GM18511 (cell line): ENCODE results near the gene PCP4L1.
"Not testable (repeated sequence)": the region's sequence is repeated elsewhere in the genome, so short reads cannot be mapped to it uniquely, and the experiment has no call there.

ENCODE experiments used
- ATAC-seq: cut with Tn5 transposase; IDR thresholded peaks from one replicate; pipeline ENCODE4 v1.9.1; 2021; ENCODE audit warnings: mild to moderate bottlenecking, moderate library complexity; ENCODE audit not compliant: unreplicated experiment

Gene PCP4L1

GRCh38 chr1:161258439-161259344 is at the start of gene PCP4L1:
Gene PCP4L1, plus strand, starts transcription at chr1:161258745. Its CDS starts 230 bp downstream, at chr1:161258975.
- ATAC-seq, result peak; percentile 65

- ATAC-seq, result no peak
These were observed 48.6 kb upstream of the PCP4L1 start for GRCh38 chr1:161209790-161210409.

- no peak for ATAC-seq
These were observed 44.2 kb upstream of the PCP4L1 start for GRCh38 chr1:161214369-161214768.

GRCh38 chr1:161215076-161215475 is 43.5 kb upstream of the PCP4L1 start, which contains the start of gene FCER1G:
Gene FCER1G, plus strand, starts transcription at chr1:161215295. Its CDS starts 27 bp downstream, at chr1:161215322.
- ATAC-seq, result no peak

GRCh38 chr1:161216945-161217712 is 41.4 kb upstream of the PCP4L1 start:
- ATAC-seq, result peak; percentile 96

GRCh38 chr1:161217831-161218230 is 40.7 kb upstream of the PCP4L1 start:
- ATAC-seq, result no peak

- ATAC-seq, result no peak
These were observed 40.1 kb upstream of the PCP4L1 start for GRCh38 chr1:161218301-161219077.

- ATAC-seq, result no peak
These were observed 39.3 kb upstream of the PCP4L1 start for GRCh38 chr1:161219078-161219892.

- no peak for ATAC-seq
These were observed 38.5 kb upstream of the PCP4L1 start for GRCh38 chr1:161220002-161220401.

GRCh38 chr1:161222175-161223019 is 36.1 kb upstream of the PCP4L1 start:
- ATAC-seq, result no peak

GRCh38 chr1:161223805-161224694 is 34.5 kb upstream of the PCP4L1 start:
- ATAC-seq, result no peak

GRCh38 chr1:161224695-161225087 is 33.9 kb upstream of the PCP4L1 start:
- ATAC-seq, result not testable (repeated sequence)

- ATAC-seq, result no peak
These were observed 33.4 kb upstream of the PCP4L1 start for GRCh38 chr1:161225178-161225533.

GRCh38 chr1:161225534-161226319 is 32.8 kb upstream of the PCP4L1 start, which contains the start of gene TOMM40L:
Gene TOMM40L, plus strand, starts transcription at chr1:161226060. Its CDS starts 430 bp downstream, at chr1:161226490.
- ATAC-seq, result peak; percentile 98

- ATAC-seq, result no peak
These were observed 32.2 kb upstream of the PCP4L1 start for GRCh38 chr1:161226320-161226711.

- ATAC-seq, result no peak
These were observed 31.8 kb upstream of the PCP4L1 start for GRCh38 chr1:161226759-161227158.
